AG04449 (cell line): ENCODE results near the gene PSTPIP2.

Experiments used
- CTCF ChIA-PET: fragments of 350-600 bp; formaldehyde crosslinking; extraction: SDS; loops from one replicate; lab custom pipeline; 2021; ENCODE audit warnings: antibody characterized with exemption; lab: Yijun Ruan, JAX
- POLR2A ChIA-PET: fragments of 400-600, 350-600 bp; formaldehyde crosslinking; extraction: SDS; loops from one replicate; lab custom pipeline; 2020; ENCODE audit warnings: antibody characterized with exemption, inconsistent platforms; lab: Yijun Ruan, JAX
- DNase-seq: peaks from one replicate; pipeline ENCODE4 v3.0.0-alpha.2; 2010; ENCODE audit warnings: low read depth, low spot score
- H3K4me3 ChIP-seq: 2 replicates; pipeline ENCODE4 v1.5.1; 2011; ENCODE audit warnings: low read depth, mild to moderate bottlenecking, control low read depth, low read length
- CTCF ChIP-seq: IDR thresholded peaks from one replicate; pipeline ENCODE4 v1.5.1; 2011; ENCODE audit warnings: mild to moderate bottlenecking, moderate library complexity, low read length, control low read depth, inconsistent platforms; ENCODE audit not compliant: insufficient read depth; ENCODE audit errors: missing control alignments

The PSTPIP2 gene

GRCh38 chr18:46046688-46047087 is 25.4 kb downstream of the PSTPIP2 start:
- ChIA-PET CTCF (interaction anchor here (1.3 kb wide), 1 partner anchor 15 kb away, joined by 4 read pairs; no protein-coding TSS in a partner anchor), POLR2A (no interaction called here)
- no peak for TF ChIP-seq CTCF
- no peak overlapping the region for H3K4me3 ChIP-seq
- no peak for DNase-seq

GRCh38 chr18:46046126-46046525 is 25.9 kb downstream of the PSTPIP2 start:
- DNase-seq, result no peak
- ChIA-PET POLR2A (no interaction called here), CTCF (interaction anchor here (1.3 kb wide), 1 partner anchor 16 kb away, joined by 4 read pairs; no protein-coding TSS in a partner anchor)
- H3K4me3 ChIP-seq, result no peak overlapping the region
- no peak for TF ChIP-seq CTCF

- DNase-seq, result no peak
- POLR2A ChIA-PET, result no interaction called here
- no peak overlapping the region for H3K4me3 ChIP-seq
- TF ChIP-seq CTCF, result no peak
- CTCF ChIA-PET, result interaction anchor here (0.8 kb wide), 1 partner anchor 31 kb away, joined by 3 read pairs; no protein-coding TSS in a partner anchor
Measured at GRCh38 chr18:46042571-46043123, 29.4 kb downstream of the PSTPIP2 start.

- no peak for DNase-seq
- POLR2A ChIA-PET, result no interaction called here
- no peak overlapping the region for H3K4me3 ChIP-seq
- TF ChIP-seq CTCF, result no peak
- CTCF ChIA-PET, result no interaction called here
Measured at GRCh38 chr18:46040747-46041104, 31.3 kb downstream of the PSTPIP2 start.

- ChIA-PET CTCF (no interaction called here), POLR2A (no interaction called here)
- TF ChIP-seq CTCF, result no peak
- no peak overlapping the region for H3K4me3 ChIP-seq
- no peak for DNase-seq
Measured at GRCh38 chr18:46040033-46040746, 31.9 kb downstream of the PSTPIP2 start.

GRCh38 chr18:46037512-46038305 is 34.4 kb downstream of the PSTPIP2 start:
- DNase-seq, result no peak
- H3K4me3 ChIP-seq, result no peak overlapping the region
- no peak for TF ChIP-seq CTCF
- ChIA-PET CTCF (no interaction called here), POLR2A (no interaction called here)
